SK-N-SH (cell line): ENCODE results near the gene PSPN. TPM values are rescaled to one million over a fixed set of nuclear protein-coding genes. Genes with fewer than 3 reads are reported as not detected.

Experiments
- CTCF ChIA-PET: fragments of 300-600, 350-600 bp; formaldehyde crosslinking; extraction: SDS; loops from one replicate; lab custom pipeline; 2021; lab: Yijun Ruan, JAX
- POLR2A ChIA-PET: fragments of 350-600 bp; sonication (Branson Sonifier 250); formaldehyde crosslinking; extraction: SDS; loops from one replicate; lab custom pipeline; 2020; ENCODE audit warnings: antibody characterized with exemption, inconsistent platforms; lab: Yijun Ruan, JAX
- DNase-seq: peaks from one replicate; pipeline ENCODE4 v3.0.0; 2012
- H2AFZ ChIP-seq: fragments of 200-600 bp; sonication (generic); 2 replicates; pipeline ENCODE4 v1.8.1; 2016; ENCODE audit warnings: antibody characterized with exemption, mild to moderate bottlenecking, low read depth
- H3F3A ChIP-seq: fragments of 200-600 bp; sonication (generic); replicated peaks from 2 replicates; pipeline ENCODE3; 2016; ENCODE audit warnings: antibody characterized with exemption, mild to moderate bottlenecking; ENCODE audit not compliant: insufficient read depth
- H3K27ac ChIP-seq, 2 experiments: fragments of 200-500 bp in 1 of 2; fragments of 200-600 bp in 1 of 2; sonication (Bioruptor generic) in 1 of 2; sonication (generic), shearing (Covaris generic) in 1 of 2; 2 replicates each; pipeline versions ENCODE4 v1.5.1 to v1.6.1; 2014 to 2016; ENCODE audit warnings: low read depth in 2 of 2, inconsistent platforms in 1 of 2, low read length in 1 of 2, mild to moderate bottlenecking in 1 of 2, mixed read lengths in 1 of 2
- H3K27me3 ChIP-seq: fragments of 200-600 bp; sonication (generic), shearing (Covaris generic); 2 replicates; pipeline ENCODE4 v1.6.1; 2016; ENCODE audit warnings: mixed run types; ENCODE audit not compliant: insufficient read depth
- H3K36me3 ChIP-seq, 2 experiments: fragments of 200-500 bp in 1 of 2; fragments of 200-600 bp in 1 of 2; sonication (Bioruptor generic) in 1 of 2; sonication (generic) in 1 of 2; replicated peaks in 1 of 2; 2 replicates each; pipeline versions ENCODE3 to v1.5.1; 2014 to 2016; ENCODE audit warnings: low read length in 1 of 2, mild to moderate bottlenecking in 1 of 2; ENCODE audit not compliant: insufficient read depth in 2 of 2, control insufficient read depth in 1 of 2
- H3K4me1 ChIP-seq, 2 experiments: fragments of 200-500 bp in 1 of 2; fragments of 200-600 bp in 1 of 2; sonication (Bioruptor generic) in 1 of 2; sonication (generic), shearing (Covaris generic) in 1 of 2; 2 replicates each; pipeline versions ENCODE4 v1.5.1 to v1.6.1; 2014 to 2016; ENCODE audit warnings: low read depth in 1 of 2, low read length in 1 of 2, mixed run types in 1 of 2; ENCODE audit not compliant: insufficient read depth in 2 of 2, control insufficient read depth in 1 of 2
- H3K4me2 ChIP-seq: fragments of 200-600 bp; sonication (generic), shearing (Covaris generic); 2 replicates; pipeline ENCODE4 v1.6.1; 2017; ENCODE audit warnings: mixed run types
- H3K4me3 ChIP-seq, 2 experiments: fragments of 200-500 bp in 1 of 2; fragments of 200-600 bp in 1 of 2; sonication (Bioruptor generic) in 1 of 2; sonication (generic), shearing (Covaris generic) in 1 of 2; 2 replicates each; pipeline versions ENCODE4 v1.5.1 to v1.8.1; 2014 to 2016; ENCODE audit warnings: low read depth in 2 of 2, inconsistent platforms in 1 of 2, low read length in 1 of 2, mild to moderate bottlenecking in 1 of 2, mixed read lengths in 1 of 2, moderate library complexity in 1 of 2
- H3K79me2 ChIP-seq: fragments of 200-600 bp; sonication (generic); 2 replicates; pipeline ENCODE4 v1.8.1; 2017; ENCODE audit warnings: mild to moderate bottlenecking; ENCODE audit not compliant: insufficient read depth
- H3K9ac ChIP-seq: fragments of 200-600 bp; sonication (generic); 2 replicates; pipeline ENCODE4 v1.6.1; 2017; ENCODE audit warnings: mixed run types
- H3K9me2 ChIP-seq: fragments of 200-600 bp; sonication (generic); 2 replicates; pipeline ENCODE4 v1.6.1; 2017; ENCODE audit warnings: mixed run types
- H3K9me3 ChIP-seq: fragments of 200-600 bp; sonication (generic); 2 replicates; pipeline ENCODE4 v1.6.1; 2017; ENCODE audit warnings: mixed run types, mild to moderate bottlenecking, moderate library complexity
- H4K20me1 ChIP-seq: fragments of 200-600 bp; sonication (generic); 2 replicates; pipeline ENCODE4 v1.6.1; 2017; ENCODE audit warnings: mild to moderate bottlenecking, mixed run types; ENCODE audit not compliant: insufficient read depth
- CHD2 ChIP-seq: fragments of 150-350 bp; IDR thresholded peaks from 2 replicates; pipeline ENCODE4 v1.6.1; 2018; ENCODE audit warnings: low read length; ENCODE audit not compliant: partially characterized antibody
- ELF1 ChIP-seq: IDR thresholded peaks from 2 replicates; pipeline ENCODE4 v1.4.0; 2012
- GATA2 ChIP-seq: sonication (generic); formaldehyde crosslinking; IDR thresholded peaks from 2 replicates; pipeline ENCODE4 v1.5.0; 2020; ENCODE audit warnings: mild to moderate bottlenecking, missing genetic modification reagents
- POLR2AphosphoS5 ChIP-seq: IDR thresholded peaks from 2 replicates; pipeline ENCODE4 v1.6.1; 2012; ENCODE audit warnings: low read depth, low read length
- RAD21 ChIP-seq: IDR thresholded peaks from 2 replicates; pipeline ENCODE4 v1.6.1; 2012; ENCODE audit warnings: mild to moderate bottlenecking, low read length
- RCOR1 ChIP-seq: fragments of 150-350 bp; IDR thresholded peaks from 2 replicates; pipeline ENCODE4 v1.6.1; 2017; ENCODE audit warnings: antibody characterized with exemption, low read length
- RFX5 ChIP-seq: IDR thresholded peaks from 2 replicates; pipeline ENCODE4 v1.6.1; 2012; ENCODE audit warnings: mild to moderate bottlenecking, improper control_type of control experiment, low read length
- SIN3A ChIP-seq: IDR thresholded peaks from 2 replicates; pipeline ENCODE4 v1.6.1; 2012; ENCODE audit warnings: low read depth, mild to moderate bottlenecking, low read length, moderate library complexity, borderline replicate concordance
- SMC3 ChIP-seq: IDR thresholded peaks from 2 replicates; pipeline ENCODE4 v1.6.1; 2012; ENCODE audit warnings: low read depth, low read length, improper control_type of control experiment
- YY1 ChIP-seq: IDR thresholded peaks from 2 replicates; pipeline ENCODE4 v1.4.0; 2012; ENCODE audit warnings: low read depth, mild to moderate bottlenecking
- WGBS: methylation state at CpG from one replicate; pipeline ENCODE4 v1.1.6; 2017; ENCODE audit warnings: low lambda C conversion rate; 5-methylcytosine and 5-hydroxymethylcytosine counted together
- polyA plus RNA-seq, 3 experiments: library from polyadenylated mRNA; depleted of rRNA; stranded (reverse); fragments of >200 nt; gene quantifications; 2 replicates each; pipeline ENCODE4 v1.2.3, GENCODE V29; 2012
- TF ChIP-seq, protein P1 (sequence below): IDR thresholded peaks from 2 replicates; pipeline ENCODE4; 2012
- TF ChIP-seq, protein P2 (sequence below): IDR thresholded peaks from 2 replicates; pipeline ENCODE4 v1.4.0; 2012; ENCODE audit warnings: low read depth

PSPN gene
- polyA plus RNA-seq, 1 of the 3 experiments (the other 2 are of a cell fraction) = 0.59 TPM

DNA sequence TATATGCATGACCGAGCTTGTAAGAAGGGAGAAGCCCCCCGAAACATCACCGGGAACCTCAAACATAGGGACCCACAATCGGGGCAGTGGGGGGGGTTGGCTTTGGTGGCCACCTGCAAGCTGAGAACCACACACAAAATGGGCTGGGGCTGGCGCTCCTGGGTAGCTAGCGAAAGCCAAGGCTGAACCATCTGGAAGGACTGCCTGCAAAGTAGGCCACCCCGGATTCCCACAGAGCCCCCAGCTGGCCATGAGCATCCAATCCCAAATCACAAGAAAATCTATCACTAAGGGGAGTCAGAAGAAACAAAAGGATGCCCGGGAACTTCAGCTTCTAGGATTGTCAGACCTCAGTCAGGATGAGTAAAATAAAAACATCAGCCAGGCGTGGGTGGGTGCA is 2.8 kb upstream of the PSPN start (continued):
- TF ChIP-seq YY1 (no peak), CHD2 (no peak)

DNA sequence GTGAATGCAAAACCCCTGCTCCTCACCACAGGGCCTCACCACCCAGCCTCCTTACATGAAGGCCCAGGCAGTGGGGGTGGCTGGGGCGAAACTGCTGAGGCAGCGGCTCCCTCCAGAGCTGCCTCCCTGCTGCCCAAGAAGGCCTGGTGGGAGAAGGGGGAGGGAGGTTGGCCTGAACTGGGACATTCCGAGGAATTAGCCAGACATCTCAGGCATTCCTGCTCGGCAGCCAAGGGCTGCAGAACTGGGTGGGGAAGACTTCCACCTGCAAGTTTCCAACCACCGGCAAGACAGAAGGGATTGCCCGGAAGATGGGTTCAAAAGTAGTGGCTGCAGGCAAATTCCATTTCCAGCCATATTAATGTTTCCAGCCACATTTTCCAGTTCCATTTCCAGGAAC is 2.3 kb upstream of the PSPN start:
- peaks cover 6 to 19% of the 10 kb centered on the region in 2 experiments; a peak in 1 of 4 replicates for H3K4me1 ChIP-seq
- no peak overlapping the region for H3K9ac ChIP-seq
- TF ChIP-seq GATA2 (no peak), SMC3 (no peak), SIN3A (no peak), RCOR1 (no peak), RFX5 (no peak), ELF1 (no peak), RAD21 (no peak)
- TF ChIP-seq, protein P1, sequence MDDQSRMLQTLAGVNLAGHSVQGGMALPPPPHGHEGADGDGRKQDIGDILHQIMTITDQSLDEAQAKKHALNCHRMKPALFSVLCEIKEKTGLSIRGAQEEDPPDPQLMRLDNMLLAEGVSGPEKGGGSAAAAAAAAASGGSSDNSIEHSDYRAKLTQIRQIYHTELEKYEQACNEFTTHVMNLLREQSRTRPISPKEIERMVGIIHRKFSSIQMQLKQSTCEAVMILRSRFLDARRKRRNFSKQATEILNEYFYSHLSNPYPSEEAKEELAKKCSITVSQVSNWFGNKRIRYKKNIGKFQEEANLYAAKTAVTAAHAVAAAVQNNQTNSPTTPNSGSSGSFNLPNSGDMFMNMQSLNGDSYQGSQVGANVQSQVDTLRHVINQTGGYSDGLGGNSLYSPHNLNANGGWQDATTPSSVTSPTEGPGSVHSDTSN = no peak
- TF ChIP-seq, protein P2, sequence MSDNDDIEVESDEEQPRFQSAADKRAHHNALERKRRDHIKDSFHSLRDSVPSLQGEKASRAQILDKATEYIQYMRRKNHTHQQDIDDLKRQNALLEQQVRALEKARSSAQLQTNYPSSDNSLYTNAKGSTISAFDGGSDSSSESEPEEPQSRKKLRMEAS = no peak
- TF ChIP-seq, all 33 proteins: peak for 0
- no peaks in the 10 kb centered on the region for H3K27me3 ChIP-seq
- H3K9me3 ChIP-seq = no peaks in the 10 kb centered on the region
- no peak for DNase-seq
- H3K4me2 ChIP-seq = no peak overlapping the region
- H3K4me3 ChIP-seq = no peak overlapping the region
- H4K20me1 ChIP-seq = no peaks in the 10 kb centered on the region
- no peaks in the 10 kb centered on the region for H3K9me2 ChIP-seq
- peaks cover 22% of the 10 kb centered on the region for H3F3A ChIP-seq
- 75% methylated on average over 2 of the region's 6 CpGs for WGBS
- H3K27ac ChIP-seq = peak overlapping the region in 1 of 2 experiments; percentile 17; a peak in 1 of 4 replicates
- ChIA-PET POLR2A (interaction anchor here (0.7 kb wide), 1 partner anchor 47 kb away, joined by 4 read pairs; the partner anchor contains the start of gene KHSRP), CTCF (interaction anchor here (1.0 to 1.1 kb wide), 2 partner anchors 9 to 12 kb away, joined by 3 read pairs; no protein-coding TSS in a partner anchor)
- H3K36me3 ChIP-seq = peaks cover 30 to 36% of the 10 kb centered on the region in 2 experiments
- no peak overlapping the region for H2AFZ ChIP-seq
- H3K79me2 ChIP-seq = peaks cover 8% of the 10 kb centered on the region

DNA sequence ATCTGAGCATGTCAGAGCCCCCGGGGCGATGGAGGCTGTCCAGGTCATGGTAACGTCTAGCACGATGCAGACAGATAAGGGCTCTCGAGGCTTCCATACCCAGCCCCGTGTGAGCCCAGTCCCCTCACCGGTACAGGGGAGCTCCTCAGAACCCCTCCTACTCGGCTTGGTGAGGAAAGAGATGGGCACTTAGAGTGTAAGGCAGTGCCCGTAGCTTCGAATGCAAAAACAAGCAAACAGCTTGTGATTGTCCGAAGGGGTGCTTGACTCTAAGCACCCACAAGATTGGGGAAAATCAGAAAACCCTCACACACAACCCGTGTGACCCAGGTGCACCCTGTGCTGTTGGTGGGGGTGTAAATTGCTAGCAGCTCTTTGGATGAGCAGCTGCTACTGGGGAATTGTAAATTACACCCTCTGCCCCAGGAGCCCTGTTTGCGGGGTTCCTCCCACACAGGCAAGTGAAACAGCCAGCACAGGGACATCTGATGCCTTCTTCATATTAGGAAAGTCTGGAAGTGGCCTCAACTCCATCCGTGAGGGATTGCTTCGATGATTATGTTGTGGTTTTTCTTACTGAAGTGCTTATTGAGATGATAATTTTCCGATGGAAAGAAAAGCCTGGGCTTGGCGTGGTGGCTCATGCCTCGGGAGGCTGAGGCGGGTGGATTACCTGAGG is 918 bp upstream of the PSPN start:
- Histone ChIP-seq H2AFZ (no peak overlapping the region), H3K4me3 (no peak overlapping the region), H3K9ac (no peak overlapping the region), H3K4me2 (no peak overlapping the region), H3K4me1 (peaks cover 6 to 22% of the 10 kb centered on the region in 2 experiments; a peak in 1 of 4 replicates), H3K27me3 (no peaks in the 10 kb centered on the region), H3K9me3 (no peaks in the 10 kb centered on the region), H3K79me2 (peaks cover 8% of the 10 kb centered on the region), H3K27ac (peak overlapping the region in 1 of 2 experiments; percentile 23; a peak in 1 of 4 replicates), H3F3A (peaks cover 25% of the 10 kb centered on the region), H3K36me3 (peaks cover 24 to 26% of the 10 kb centered on the region in 2 experiments), H4K20me1 (no peaks in the 10 kb centered on the region), H3K9me2 (no peaks in the 10 kb centered on the region)
- CTCF ChIA-PET = interaction anchor here (1.0 to 1.1 kb wide), 2 partner anchors 10 to 329 kb away, joined by 3 read pairs; no protein-coding TSS in a partner anchor
- DNase-seq = no peak
- 0 out of 2 replicates have a peak, but pooled peaks have one; percentile 12 for TF ChIP-seq POLR2AphosphoS5
- TF ChIP-seq ELF1 = no peak
- WGBS = 76% methylated on average over 14 of the region's 19 CpGs
- POLR2A ChIA-PET = interaction anchor here (0.6 kb wide), 1 partner anchor 17 kb away, joined by 3 read pairs; the partner anchor contains the start of gene GTF2F1
